OCI-LY1 (cell line): ENCODE results near the gene ALKBH4.
A peak's percentile ranks its signal among the peaks of the same experiment; 100 is the strongest.

Experiments used
- H2AFZ ChIP-seq: fragments of 200-600 bp; sonication (generic), shearing (Covaris generic); 2 replicates; pipeline ENCODE4 v1.6.0; 2014; ENCODE audit warnings: antibody characterized with exemption, mild to moderate bottlenecking, low read length
- H3F3A ChIP-seq: fragments of 200-600 bp; sonication (generic), shearing (Covaris generic); 2 replicates; pipeline ENCODE4 v1.6.0; 2014; ENCODE audit warnings: mild to moderate bottlenecking, antibody characterized with exemption, low read length, moderate library complexity; ENCODE audit not compliant: insufficient read depth
- H3K27ac ChIP-seq: fragments of 200-600 bp; sonication (generic); 2 replicates; pipeline ENCODE4 v1.5.1; 2014; ENCODE audit warnings: low read length, mixed run types, mild to moderate bottlenecking, low read depth; ENCODE audit not compliant: poor library complexity, severe bottlenecking
- H3K27me3 ChIP-seq: fragments of 200-600 bp; sonication (generic); 2 replicates; pipeline ENCODE4 v1.6.0; 2014; ENCODE audit warnings: antibody characterized with exemption, mild to moderate bottlenecking, low read length, moderate library complexity; ENCODE audit not compliant: insufficient read depth
- H3K36me3 ChIP-seq: fragments of 200-600 bp; sonication (generic); 2 replicates; pipeline ENCODE4 v1.6.1; 2014; ENCODE audit warnings: mild to moderate bottlenecking, antibody characterized with exemption, low read length, moderate library complexity, mixed read lengths; ENCODE audit not compliant: insufficient read depth
- H3K4me1 ChIP-seq: fragments of 200-600 bp; sonication (generic); 2 replicates; pipeline ENCODE4 v1.5.1; 2014; ENCODE audit warnings: mild to moderate bottlenecking, low read length, moderate library complexity; ENCODE audit not compliant: insufficient read depth, severe bottlenecking
- H3K4me2 ChIP-seq: fragments of 200-600 bp; sonication (generic), shearing (Covaris generic); 2 replicates; pipeline ENCODE4 v1.6.1; 2014; ENCODE audit warnings: low read length
- H3K4me3 ChIP-seq: fragments of 200-600 bp; sonication (generic); 2 replicates; pipeline ENCODE4 v1.5.1; 2014; ENCODE audit warnings: low read length, low read depth, mild to moderate bottlenecking, mixed read lengths; ENCODE audit not compliant: poor library complexity, severe bottlenecking
- H3K79me2 ChIP-seq: fragments of 200-600 bp; shearing (Covaris generic); 2 replicates; pipeline ENCODE4 v1.6.1; 2016; ENCODE audit warnings: mixed run types, low read length, mixed read lengths; ENCODE audit not compliant: insufficient read depth
- H3K9ac ChIP-seq: fragments of 200-600 bp; sonication (generic), shearing (Covaris generic); 2 replicates; pipeline ENCODE4 v1.6.1; 2014; ENCODE audit warnings: mild to moderate bottlenecking, low read length, mixed read lengths
- H3K9me2 ChIP-seq: fragments of 200-600 bp; sonication (generic), shearing (Covaris generic); 2 replicates; pipeline ENCODE4 v1.6.1; 2014; ENCODE audit warnings: low read depth, mild to moderate bottlenecking, low read length, mixed read lengths
- H3K9me3 ChIP-seq: fragments of 200-600 bp; shearing (Covaris generic); 2 replicates; pipeline ENCODE4 v1.6.1; 2014; ENCODE audit warnings: low read length, mixed read lengths
- H4K20me1 ChIP-seq: fragments of 200-600 bp; sonication (generic), shearing (Covaris generic); 2 replicates; pipeline ENCODE4 v1.6.0; 2016; ENCODE audit warnings: mild to moderate bottlenecking, low read length; ENCODE audit not compliant: insufficient read depth
- CTCF ChIP-seq: fragments of 200-600 bp; sonication (generic), shearing (Covaris generic); IDR thresholded peaks from 2 replicates; pipeline ENCODE4 v1.5.1; 2017; ENCODE audit warnings: mild to moderate bottlenecking, antibody characterized with exemption, low read length, moderate library complexity, mixed read lengths
- EZH2 ChIP-seq: fragments of 200-600 bp; sonication (generic), shearing (Covaris generic); IDR thresholded peaks from 2 replicates; pipeline ENCODE4 v1.8.0; 2017; ENCODE audit warnings: borderline replicate concordance, mixed run types, mild to moderate bottlenecking, antibody characterized with exemption, low read length, moderate library complexity, mixed read lengths

ALKBH4 gene

GRCh38 chr7:102452451-102452850 lies 12.2 kb downstream of the ALKBH4 start:
- peaks cover 28% of the 10 kb centered on the region for H3K4me1 ChIP-seq
- peak overlapping the region; percentile 73 for H3K27ac ChIP-seq
- H4K20me1 ChIP-seq: no peaks in the 10 kb centered on the region

GRCh38 chr7:102451371-102452054 lies 13.2 kb downstream of the ALKBH4 start:
- H3K4me1 ChIP-seq: peaks cover 33% of the 10 kb centered on the region
- peaks cover 34% of the 10 kb centered on the region for H3K36me3 ChIP-seq
- H3K27me3 ChIP-seq: no peaks in the 10 kb centered on the region
- no peak overlapping the region; the same call in 1 of the 2 replicates for H3K9ac ChIP-seq
- no peaks in the 10 kb centered on the region for H3K79me2 ChIP-seq
- H3K9me3 ChIP-seq: no peaks in the 10 kb centered on the region
- no peaks in the 10 kb centered on the region; the same call in 1 of the 2 replicates for H3F3A ChIP-seq
- no peak overlapping the region for H3K4me3 ChIP-seq
- H2AFZ ChIP-seq: no peak overlapping the region
- no peaks in the 10 kb centered on the region for H4K20me1 ChIP-seq
- no peak for TF ChIP-seq EZH2
- TF ChIP-seq CTCF: no peak
- H3K9me2 ChIP-seq: no peaks in the 10 kb centered on the region
- peak overlapping the region; percentile 19 for H3K4me2 ChIP-seq
- peak overlapping the region; percentile 73 for H3K27ac ChIP-seq

More at GRCh38 chr7:102452451-102452850, 12.2 kb downstream of the ALKBH4 start:
- no peak overlapping the region for H3K4me3 ChIP-seq
- no peaks in the 10 kb centered on the region for H3K79me2 ChIP-seq
- no peaks in the 10 kb centered on the region for H3K27me3 ChIP-seq
- H3F3A ChIP-seq: no peaks in the 10 kb centered on the region; the same call in 1 of the 2 replicates
- H3K4me2 ChIP-seq: no peak overlapping the region
- TF ChIP-seq EZH2: no peak
- TF ChIP-seq CTCF: no peak
- peaks cover 34% of the 10 kb centered on the region for H3K36me3 ChIP-seq
- H3K9ac ChIP-seq: no peak overlapping the region
- H3K9me3 ChIP-seq: no peaks in the 10 kb centered on the region
- no peak overlapping the region for H2AFZ ChIP-seq
- H3K9me2 ChIP-seq: no peaks in the 10 kb centered on the region

GRCh38 chr7:102450242-102450641 lies 14.4 kb downstream of the ALKBH4 start:
- Histone ChIP-seq H3K4me2 (no peak overlapping the region), H4K20me1 (no peaks in the 10 kb centered on the region), H3K27ac (peak overlapping the region; percentile 73), H3K4me1 (peaks cover 46% of the 10 kb centered on the region), H3K27me3 (no peaks in the 10 kb centered on the region), H2AFZ (no peak overlapping the region), H3F3A (no peaks in the 10 kb centered on the region; the same call in 1 of the 2 replicates), H3K79me2 (no peaks in the 10 kb centered on the region), H3K4me3 (no peak overlapping the region), H3K9me2 (no peaks in the 10 kb centered on the region), H3K36me3 (peaks cover 40% of the 10 kb centered on the region), H3K9me3 (no peaks in the 10 kb centered on the region), H3K9ac (no peak overlapping the region; the same call in 1 of the 2 replicates)
- TF ChIP-seq EZH2: no peak
- TF ChIP-seq CTCF: peak; percentile 97
